Activated CD4-positive, alpha-beta T cell treated with anti-CD3 and anti-CD28 coated beads, Interleukin-2, amount 50 U/mL, for 4 hours (primary cell): ENCODE measurements around the gene GDF3.

Source experiments
- DNase-seq, 2 experiments: peaks; one replicate each; pipeline ENCODE4 v3.0.0-alpha.2; 2020

GDF3 gene

DNA sequence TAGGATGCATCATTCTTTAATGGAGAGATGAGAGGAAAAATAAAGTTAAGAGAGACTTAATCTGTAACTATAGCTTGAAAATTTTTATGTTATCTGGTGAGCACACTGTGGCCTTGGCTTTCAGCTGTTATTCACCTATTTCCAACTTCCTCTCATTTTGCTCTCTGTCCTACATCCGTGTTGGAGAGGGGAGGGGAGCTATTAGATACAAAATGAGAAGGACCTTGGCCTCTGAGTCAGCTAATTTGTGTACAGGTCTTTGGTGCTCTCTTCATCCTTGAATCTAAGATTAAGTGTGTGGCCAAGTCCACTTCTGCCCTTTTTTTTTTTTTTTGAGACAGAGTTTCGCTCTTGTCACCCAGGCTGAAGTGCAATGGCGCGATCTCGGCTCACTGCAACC is 29.0 kb downstream of the GDF3 start:
- DNase-seq = no peak

- no peak for DNase-seq
These were observed 33.8 kb downstream of the GDF3 start for GRCh38 chr12:7661741-7662140.

DNA sequence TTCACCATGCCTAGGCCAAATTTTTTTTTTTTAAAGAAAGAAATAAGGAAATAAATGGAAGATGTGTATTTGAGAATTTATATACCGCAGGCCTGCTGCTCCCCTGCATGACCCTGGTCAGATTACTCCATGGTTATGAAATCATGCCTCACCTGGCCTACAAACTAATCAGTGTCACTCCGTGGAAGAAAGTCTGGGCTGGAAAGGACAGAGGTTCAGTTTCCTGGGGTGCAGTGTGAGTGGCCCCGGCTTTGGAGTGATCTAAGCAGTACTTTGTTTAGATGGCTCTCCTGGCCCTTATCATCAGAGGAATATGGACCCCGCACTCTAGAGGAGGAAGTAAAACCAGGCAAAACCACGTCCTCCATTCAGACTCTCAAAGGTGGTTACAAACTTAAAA is 39.5 kb downstream of the GDF3 start:
- no peak for DNase-seq

DNA sequence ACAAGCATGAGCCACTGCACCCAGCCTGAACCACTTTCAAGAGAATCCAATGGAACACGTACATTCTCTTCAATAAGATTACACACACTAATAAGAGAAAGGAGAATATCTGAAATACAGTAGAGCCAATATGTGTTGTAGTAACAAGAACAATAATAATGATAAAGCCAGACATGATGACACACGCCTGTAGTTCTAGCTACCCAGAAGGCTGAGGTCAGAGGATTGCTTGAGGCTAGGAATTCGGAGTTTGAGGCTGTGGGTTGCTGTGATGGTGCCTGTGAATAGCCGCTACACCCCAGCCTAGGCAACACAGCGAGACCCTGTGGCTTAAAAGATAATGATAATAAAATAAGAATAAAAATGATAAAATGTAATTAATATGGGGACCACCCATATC is 45.5 kb downstream of the GDF3 start:
- DNase-seq = no peak

DNA sequence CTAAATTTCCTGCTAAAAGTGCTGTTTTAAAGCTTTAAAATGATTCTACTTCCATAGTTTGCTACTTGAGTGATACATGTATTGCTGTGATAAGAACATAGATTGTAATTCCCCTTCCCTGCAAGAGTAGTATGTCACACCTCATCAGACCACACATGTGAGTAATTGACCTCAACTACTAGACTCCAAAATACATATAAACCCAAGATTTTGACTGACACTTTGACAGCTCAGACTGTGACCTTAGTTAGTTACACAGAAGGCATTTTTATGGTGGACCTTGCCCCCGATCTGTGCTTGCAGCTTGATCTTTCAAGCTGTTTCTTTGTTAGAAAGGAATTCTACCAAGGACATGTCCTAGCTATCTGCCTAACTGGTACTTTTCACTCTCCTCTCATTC is 48.5 kb downstream of the GDF3 start:
- no peak for DNase-seq

DNA sequence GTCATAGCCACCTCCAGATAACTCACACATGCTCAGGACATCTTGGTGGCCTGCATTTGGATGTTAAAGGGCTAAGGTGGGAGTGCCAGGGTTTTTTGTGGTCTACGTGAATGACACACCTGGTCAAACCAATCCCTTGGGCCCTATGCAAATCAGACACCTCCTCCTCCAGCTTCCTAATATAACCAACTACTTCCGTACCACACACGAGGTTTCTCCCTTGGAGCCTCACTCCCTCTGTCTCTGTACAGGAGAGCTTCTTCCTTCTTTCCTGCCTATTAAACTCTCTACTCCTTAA is 49.4 kb downstream of the GDF3 start:
- no peak for DNase-seq

DNA sequence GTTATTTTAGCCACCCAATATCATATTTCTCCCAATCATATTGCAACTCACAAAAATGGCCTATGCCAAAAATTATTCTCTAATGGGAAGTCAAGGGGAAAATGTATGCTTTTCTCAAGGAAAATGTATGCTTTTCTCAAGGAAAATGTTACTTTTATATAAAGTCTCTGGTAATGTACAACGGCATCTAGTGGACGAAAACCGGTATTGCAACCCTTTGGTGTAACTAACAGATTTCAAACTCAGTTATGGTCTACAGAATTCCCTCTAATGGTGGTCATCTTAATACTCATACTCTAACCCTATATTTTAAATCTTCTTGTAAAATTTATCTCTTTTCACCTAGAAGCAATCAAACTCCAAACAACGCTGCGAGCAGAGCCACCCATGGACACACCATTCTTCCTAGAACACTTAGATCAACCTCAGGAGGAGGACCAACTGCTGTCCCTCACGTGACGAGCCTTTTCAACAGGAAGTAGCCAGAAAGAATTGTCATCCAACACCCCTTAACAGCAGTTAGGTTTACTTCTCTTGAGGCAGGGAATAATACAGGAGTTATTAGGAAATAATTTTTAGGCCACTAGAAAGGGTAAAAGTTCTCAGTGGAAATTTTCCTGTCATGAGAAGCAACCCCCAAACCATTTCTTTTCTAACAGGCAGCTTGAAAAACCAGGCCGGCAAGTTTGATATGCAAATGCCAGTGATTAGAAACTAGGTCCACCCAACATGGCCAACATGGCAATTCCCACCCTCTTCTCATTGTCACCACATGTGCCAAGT is 50.0 kb downstream of the GDF3 start:
- peak; percentile 18 to 22 for DNase-seq

GRCh38 chr12:7642876-7643309 is 52.7 kb downstream of the GDF3 start:
- no peak for DNase-seq

DNA sequence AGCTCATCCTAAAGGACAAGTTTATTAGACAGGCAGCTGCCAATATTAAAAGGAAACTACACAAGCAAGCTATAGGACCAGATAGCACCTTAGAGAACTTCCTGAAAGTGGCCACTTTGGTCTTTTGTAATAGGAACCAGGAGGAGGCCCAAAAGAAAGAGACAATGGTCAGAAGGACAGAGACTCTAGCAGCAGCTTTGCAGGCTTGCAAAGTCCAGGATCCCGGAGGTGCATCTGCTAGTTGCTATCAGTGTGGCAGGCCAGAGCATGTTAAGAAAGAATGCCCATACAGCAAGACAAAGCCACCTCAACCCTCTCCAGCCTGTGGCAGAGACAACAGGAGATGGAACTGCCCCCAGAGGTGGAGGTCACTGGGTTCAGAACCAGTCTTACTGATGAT is 53.3 kb downstream of the GDF3 start:
- no peak for DNase-seq

- DNase-seq = peak; percentile 48 to 53
These were observed 55.2 kb downstream of the GDF3 start for GRCh38 chr12:7640123-7640995.
